Midbrain (tissue), 1 donor: ENCODE data around the gene POU2F1.
"Not testable (repeated sequence)": the region's sequence is repeated elsewhere in the genome, so short reads cannot be mapped to it uniquely, and the experiment has no call there.

Source experiments
- DNase-seq: peaks from one replicate; lab custom pipeline; 2025; lab: John Stamatoyannopoulos, UW

The POU2F1 gene

GRCh38 chr1:167231873-167232450 lies 11.3 kb downstream of the POU2F1 start:
- no peak for DNase-seq

DNA sequence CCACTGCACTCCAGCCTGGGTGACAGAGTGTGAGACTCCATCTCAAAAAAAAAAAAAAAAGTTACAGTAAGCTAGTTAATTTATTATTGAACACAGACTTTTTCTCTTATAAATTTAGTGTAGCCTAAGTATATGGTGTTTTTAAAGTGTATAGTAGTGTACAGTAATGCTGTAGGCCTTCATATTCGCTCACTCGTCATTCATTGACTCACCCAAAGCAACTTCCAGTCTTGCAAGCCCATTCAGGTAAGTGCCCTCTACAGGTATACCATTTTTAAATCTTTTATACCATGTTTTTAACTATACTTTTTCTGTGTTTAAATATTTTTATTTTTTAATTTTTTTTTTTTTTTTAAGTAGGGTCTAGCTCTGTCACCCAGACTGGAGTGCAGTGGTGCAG lies 12.1 kb downstream of the POU2F1 start:
- DNase-seq: no peak

GRCh38 chr1:167233373-167233772 lies 12.7 kb downstream of the POU2F1 start:
- DNase-seq: no peak

- no peak for DNase-seq
These were observed 16.3 kb downstream of the POU2F1 start for GRCh38 chr1:167237000-167237399.

- no peak for DNase-seq
These were observed 18.0 kb downstream of the POU2F1 start for GRCh38 chr1:167238713-167239112.

GRCh38 chr1:167239257-167239656 lies 18.6 kb downstream of the POU2F1 start:
- no peak for DNase-seq

DNA sequence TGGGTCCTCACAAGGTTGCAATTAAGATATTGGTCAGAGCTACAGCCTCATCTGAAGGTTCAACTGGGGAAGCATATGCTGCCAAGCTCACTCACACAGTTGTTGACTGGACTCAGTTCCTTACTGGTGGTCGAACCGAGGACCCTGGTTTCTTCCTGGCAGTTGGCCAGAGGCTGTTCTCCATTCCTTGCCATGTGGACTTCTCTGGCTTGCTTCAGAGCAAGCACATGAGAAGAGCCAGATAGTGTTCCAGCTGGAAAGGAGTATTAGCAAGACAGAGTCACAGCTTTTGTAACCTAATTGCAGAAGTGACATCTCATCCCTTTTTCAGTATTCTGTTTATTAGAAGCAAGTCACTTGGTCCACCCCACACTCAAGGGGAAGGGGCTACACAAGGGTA lies 23.6 kb downstream of the POU2F1 start:
- DNase-seq: no peak

GRCh38 chr1:167245168-167245567 lies 24.5 kb downstream of the POU2F1 start:
- not testable (repeated sequence) for DNase-seq

DNA sequence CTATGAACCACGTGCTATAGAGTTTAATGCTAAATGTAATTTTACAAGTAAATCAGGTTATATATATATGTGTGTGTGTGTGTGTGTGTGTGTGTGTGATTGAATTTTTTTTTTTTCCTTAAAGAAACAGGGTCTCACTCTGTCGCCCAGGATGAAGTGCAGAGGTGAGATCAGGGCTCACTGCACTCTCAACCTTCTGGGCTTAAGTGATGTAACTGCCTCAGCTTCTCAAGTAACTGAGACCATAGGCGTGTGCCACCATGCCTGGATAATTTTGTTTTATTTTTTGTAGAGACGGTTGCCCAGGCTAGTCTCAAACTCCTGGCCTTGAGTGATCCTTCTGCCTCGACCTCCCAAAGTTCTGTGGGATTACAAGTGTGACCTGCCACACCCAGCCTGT lies 26.3 kb downstream of the POU2F1 start:
- DNase-seq: no peak

DNA sequence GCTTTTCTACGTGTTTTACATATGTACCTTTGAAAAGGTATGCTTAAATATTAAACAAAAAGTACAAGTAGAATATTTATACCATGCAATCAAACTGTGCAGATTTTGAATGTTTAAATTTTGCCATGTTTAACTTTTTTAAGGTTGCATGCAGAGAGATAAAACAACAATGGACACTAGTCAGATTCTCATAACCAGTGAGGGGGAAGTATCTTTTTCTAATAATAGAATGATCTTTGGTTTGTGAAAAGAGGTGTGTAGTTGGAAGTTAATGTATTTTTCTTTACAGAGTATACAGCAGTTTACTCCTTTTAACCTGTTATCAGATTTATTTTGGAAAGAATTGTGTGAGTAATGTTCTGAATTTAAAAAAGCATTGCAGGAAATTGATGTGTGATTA lies 27.1 kb downstream of the POU2F1 start:
- DNase-seq: no peak

- no peak for DNase-seq
These were observed 28.3 kb downstream of the POU2F1 start for GRCh38 chr1:167248707-167249642.

- no peak for DNase-seq
These were observed 29.0 kb downstream of the POU2F1 start for GRCh38 chr1:167249702-167250101.

DNA sequence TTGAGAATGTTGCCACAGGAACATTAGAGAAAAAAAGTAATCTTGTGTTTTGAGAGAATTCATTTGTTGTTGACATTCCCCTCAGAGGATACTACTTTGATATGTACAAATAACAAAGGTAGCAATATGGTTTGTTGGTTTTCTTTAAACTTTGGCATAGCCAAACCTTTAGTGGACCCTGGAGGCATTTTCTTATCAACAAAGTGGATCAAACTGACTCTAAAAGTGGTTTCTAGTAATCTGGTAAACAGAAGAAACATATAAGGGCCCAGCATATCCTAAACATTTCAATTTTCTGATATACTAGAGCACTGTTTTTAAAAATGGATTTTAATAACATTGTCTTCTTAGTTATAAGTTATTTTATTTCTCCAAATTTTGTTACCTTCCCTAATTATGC lies 29.8 kb downstream of the POU2F1 start:
- DNase-seq: no peak

- DNase-seq: no peak
These were observed 30.8 kb downstream of the POU2F1 start for GRCh38 chr1:167251472-167251871.

DNA sequence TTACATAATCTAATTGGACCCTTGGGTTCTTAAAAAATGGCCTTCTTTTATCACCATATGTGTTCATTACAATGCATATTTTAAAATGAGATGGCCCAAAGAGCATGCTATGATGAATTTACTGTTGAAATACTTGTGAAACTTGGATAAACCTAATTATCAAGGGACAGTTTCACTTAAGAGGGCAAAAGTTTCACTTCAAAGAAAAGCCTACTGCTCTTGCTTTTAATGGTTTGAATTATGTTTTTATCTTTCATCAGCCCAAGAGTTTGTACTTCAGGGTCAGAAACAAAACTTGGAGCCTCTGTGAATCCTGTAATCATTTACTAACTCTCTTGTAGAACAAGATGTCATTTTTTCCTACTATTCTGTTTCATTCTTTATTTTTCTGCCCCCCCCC lies 32.3 kb downstream of the POU2F1 start:
- no peak for DNase-seq

DNA sequence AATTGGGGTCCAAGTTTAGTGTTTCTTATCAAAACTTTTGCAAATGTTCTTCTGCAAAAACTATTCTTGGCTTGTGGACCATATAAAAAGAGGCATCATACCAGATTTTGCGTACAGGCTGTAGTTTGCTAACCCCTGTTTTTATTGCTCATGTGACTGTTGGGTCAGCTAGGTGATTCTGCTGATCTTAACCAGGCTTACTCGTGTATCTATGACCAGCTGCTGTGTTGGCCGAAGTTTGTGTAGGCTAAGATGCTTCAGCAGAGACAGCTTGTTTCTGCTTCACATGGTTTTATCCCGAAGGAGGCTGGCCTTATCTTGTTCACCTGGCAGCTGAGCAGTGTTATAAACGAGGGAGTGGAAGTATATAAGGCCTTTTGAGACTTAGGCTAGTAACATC lies 38.2 kb downstream of the POU2F1 start:
- no peak for DNase-seq

DNA sequence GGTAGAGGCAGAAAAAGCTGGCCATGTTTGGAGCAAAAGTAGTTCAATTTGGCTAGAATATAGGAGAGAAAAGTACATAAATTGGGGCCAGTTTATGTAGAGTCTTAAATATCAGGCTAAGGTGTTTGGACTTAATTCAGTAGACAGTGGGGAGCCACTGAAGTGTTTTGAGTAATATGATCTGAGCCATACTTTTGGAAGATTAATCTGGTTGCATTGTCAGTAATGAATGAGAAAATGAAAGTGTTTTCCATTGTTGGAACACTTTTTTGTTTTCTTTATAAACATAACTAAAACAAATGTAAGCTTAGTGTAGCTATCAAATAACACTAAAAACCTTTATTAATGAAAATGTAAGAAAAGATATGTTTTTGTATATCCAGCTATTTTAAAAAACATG lies 42.1 kb downstream of the POU2F1 start:
- DNase-seq: no peak

- DNase-seq: no peak
These were observed 42.7 kb downstream of the POU2F1 start for GRCh38 chr1:167263344-167263743.

DNA sequence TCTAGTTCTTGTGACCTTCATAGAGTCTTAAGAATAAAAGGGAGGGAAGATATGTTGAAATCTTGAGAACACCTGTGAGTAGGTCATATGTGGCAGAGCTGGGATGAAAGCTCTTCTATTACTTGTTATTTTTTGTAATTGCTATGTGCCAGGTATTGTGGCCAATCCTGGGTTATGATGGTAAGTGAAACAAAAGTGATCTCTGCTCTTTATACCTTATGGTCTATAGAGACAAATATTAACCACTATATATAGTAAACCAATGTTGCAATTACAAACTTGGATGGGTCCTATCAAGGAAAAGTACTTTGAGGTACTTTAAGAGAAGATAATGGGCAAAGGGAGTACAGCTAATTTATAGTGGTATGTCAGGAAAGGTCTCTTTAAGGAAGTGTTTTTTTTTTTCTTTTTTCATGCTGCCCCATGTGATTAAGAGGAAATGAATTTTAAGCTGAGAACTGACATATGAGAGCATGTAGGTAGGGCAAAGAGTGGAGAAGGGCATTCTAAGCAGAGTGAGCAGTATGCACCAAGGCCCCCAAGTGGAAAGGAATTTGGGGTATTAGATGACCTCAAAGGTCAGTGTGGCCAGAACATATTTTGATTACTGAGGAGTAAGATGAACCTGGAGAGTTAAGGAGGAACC lies 43.3 kb downstream of the POU2F1 start:
- DNase-seq: no peak

DNA sequence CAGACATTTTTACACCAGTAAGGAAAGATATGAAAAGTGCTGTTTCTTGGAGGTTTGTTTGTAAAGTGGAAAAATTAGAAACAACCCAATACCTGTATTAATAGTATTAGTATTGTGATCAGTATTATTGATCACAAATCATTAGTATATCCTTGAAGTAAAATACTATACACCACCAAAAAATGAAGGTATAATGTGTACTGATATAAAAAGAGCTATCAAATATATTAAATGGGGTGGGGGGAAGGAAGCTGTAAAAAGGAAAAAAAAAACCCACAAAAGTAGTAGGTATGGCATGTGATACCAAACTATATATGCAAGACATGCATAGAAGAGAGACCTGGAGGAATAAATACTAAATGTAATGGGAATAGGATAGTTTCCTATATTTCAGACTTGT lies 46.3 kb downstream of the POU2F1 start:
- no peak for DNase-seq

GRCh38 chr1:167268347-167268787 lies 47.7 kb downstream of the POU2F1 start:
- no peak for DNase-seq

GRCh38 chr1:167270349-167271092 lies 49.8 kb downstream of the POU2F1 start:
- no peak for DNase-seq
